AG09309 (cell line): Measurements from ENCODE around the gene LRMDA.

ENCODE experiments used
- DNase-seq: peaks from one replicate; pipeline ENCODE4 v3.0.0-alpha.2; 2010; ENCODE audit warnings: low read depth
- H3K4me3 ChIP-seq: 2 replicates; pipeline ENCODE4 v1.5.1; 2011; ENCODE audit warnings: mild to moderate bottlenecking, low read depth, low read length, moderate library complexity; ENCODE audit not compliant: control insufficient read depth
- CTCF ChIP-seq: IDR thresholded peaks from 2 replicates; pipeline ENCODE4 v1.5.1; 2011; ENCODE audit warnings: mild to moderate bottlenecking, low read depth, low read length, inconsistent platforms; ENCODE audit not compliant: insufficient read depth, control insufficient read depth; ENCODE audit errors: missing control alignments

The LRMDA gene

GRCh38 chr10:76149182-76149581 lies 717.8 kb downstream of the LRMDA start:
- no peak for DNase-seq
- TF ChIP-seq CTCF: no peak
- H3K4me3 ChIP-seq: no peak overlapping the region

- no peak overlapping the region for H3K4me3 ChIP-seq
- no peak for DNase-seq
- no peak for TF ChIP-seq CTCF
These were observed 718.2 kb downstream of the LRMDA start for GRCh38 chr10:76149602-76150138.

GRCh38 chr10:76150139-76150875 lies 718.9 kb downstream of the LRMDA start:
- no peak overlapping the region for H3K4me3 ChIP-seq
- TF ChIP-seq CTCF: no peak
- DNase-seq: no peak

- no peak for TF ChIP-seq CTCF
- DNase-seq: no peak
- no peak overlapping the region for H3K4me3 ChIP-seq
These were observed 719.5 kb downstream of the LRMDA start for GRCh38 chr10:76150876-76151288.

- no peak for DNase-seq
- no peak for TF ChIP-seq CTCF
These were observed 720.8 kb downstream of the LRMDA start for GRCh38 chr10:76152186-76152585.

GRCh38 chr10:76155961-76156360 lies 724.5 kb downstream of the LRMDA start:
- no peak for TF ChIP-seq CTCF
- DNase-seq: no peak
- no peak overlapping the region for H3K4me3 ChIP-seq

More at GRCh38 chr10:76152186-76152585, 720.8 kb downstream of the LRMDA start:
- no peak overlapping the region for H3K4me3 ChIP-seq
